PFSK-1 (cell line): ENCODE results near the gene TLR6.

Experiments
- FOXP2 ChIP-seq: optimal IDR thresholded peaks from 2 replicates; pipeline ENCODE3; 2011; ENCODE audit warnings: borderline replicate concordance, control low read depth, inconsistent platforms; ENCODE audit not compliant: insufficient read depth; ENCODE audit errors: extremely low read length, extremely low read depth
- POLR2AphosphoS5 ChIP-seq: IDR thresholded peaks from 2 replicates; pipeline ENCODE4 v1.6.1; 2012; ENCODE audit warnings: low read depth, mild to moderate bottlenecking, control low read depth, low read length, moderate library complexity
- SIN3A ChIP-seq: IDR thresholded peaks from 2 replicates; pipeline ENCODE4 v1.6.1; 2012; ENCODE audit warnings: mild to moderate bottlenecking, low read length, moderate library complexity, borderline replicate concordance; ENCODE audit not compliant: insufficient read depth
- TAF1 ChIP-seq: IDR thresholded peaks from 2 replicates; pipeline ENCODE4 v1.6.1; 2012; ENCODE audit warnings: low read length, control low read depth, borderline replicate concordance; ENCODE audit not compliant: insufficient read depth
- TF ChIP-seq, protein P1 (sequence below), 2 experiments: IDR thresholded peaks; 2 replicates each; pipeline versions ENCODE4 v1.6.1 to v1.8.0; 2011 to 2012; ENCODE audit warnings: low read depth in 2 of 2, low read length in 2 of 2, control low read depth in 1 of 2, inconsistent platforms in 1 of 2, mild to moderate bottlenecking in 1 of 2, moderate library complexity in 1 of 2; ENCODE audit not compliant: insufficient read depth in 1 of 2

DNA sequence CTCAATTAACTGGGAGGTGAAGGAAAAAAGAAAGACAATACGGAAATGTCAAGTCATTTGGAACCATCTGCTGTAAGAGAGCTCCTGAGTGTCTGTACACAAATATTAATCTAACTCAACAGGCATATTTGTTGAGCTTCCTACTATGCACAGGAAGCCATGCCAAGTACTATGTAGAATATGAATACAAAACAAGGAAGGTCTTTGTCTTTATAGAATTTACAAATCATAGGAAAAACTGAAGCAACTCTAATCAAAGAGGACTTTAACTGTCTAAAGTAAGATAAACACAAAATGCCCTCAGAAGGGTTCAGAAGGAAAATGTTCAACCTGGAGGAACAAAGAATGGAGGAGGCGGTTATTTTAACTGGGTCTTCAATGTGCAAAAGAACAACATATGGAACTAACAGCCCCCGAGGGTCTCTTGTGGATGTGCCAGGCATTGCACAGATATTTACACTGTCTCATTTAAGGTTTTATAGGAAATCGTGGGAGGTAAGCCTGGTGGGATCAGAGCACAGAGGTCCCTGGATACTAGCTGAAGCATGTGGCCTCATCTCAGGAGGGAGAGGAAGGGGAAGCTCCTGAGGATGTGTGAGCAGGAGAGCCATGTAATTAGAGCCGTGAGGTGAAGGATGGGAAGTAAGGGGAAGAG is 16.8 kb upstream of the TLR6 start:
- TF ChIP-seq, protein P1, sequence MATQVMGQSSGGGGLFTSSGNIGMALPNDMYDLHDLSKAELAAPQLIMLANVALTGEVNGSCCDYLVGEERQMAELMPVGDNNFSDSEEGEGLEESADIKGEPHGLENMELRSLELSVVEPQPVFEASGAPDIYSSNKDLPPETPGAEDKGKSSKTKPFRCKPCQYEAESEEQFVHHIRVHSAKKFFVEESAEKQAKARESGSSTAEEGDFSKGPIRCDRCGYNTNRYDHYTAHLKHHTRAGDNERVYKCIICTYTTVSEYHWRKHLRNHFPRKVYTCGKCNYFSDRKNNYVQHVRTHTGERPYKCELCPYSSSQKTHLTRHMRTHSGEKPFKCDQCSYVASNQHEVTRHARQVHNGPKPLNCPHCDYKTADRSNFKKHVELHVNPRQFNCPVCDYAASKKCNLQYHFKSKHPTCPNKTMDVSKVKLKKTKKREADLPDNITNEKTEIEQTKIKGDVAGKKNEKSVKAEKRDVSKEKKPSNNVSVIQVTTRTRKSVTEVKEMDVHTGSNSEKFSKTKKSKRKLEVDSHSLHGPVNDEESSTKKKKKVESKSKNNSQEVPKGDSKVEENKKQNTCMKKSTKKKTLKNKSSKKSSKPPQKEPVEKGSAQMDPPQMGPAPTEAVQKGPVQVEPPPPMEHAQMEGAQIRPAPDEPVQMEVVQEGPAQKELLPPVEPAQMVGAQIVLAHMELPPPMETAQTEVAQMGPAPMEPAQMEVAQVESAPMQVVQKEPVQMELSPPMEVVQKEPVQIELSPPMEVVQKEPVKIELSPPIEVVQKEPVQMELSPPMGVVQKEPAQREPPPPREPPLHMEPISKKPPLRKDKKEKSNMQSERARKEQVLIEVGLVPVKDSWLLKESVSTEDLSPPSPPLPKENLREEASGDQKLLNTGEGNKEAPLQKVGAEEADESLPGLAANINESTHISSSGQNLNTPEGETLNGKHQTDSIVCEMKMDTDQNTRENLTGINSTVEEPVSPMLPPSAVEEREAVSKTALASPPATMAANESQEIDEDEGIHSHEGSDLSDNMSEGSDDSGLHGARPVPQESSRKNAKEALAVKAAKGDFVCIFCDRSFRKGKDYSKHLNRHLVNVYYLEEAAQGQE (IDR thresholded peaks at IDR 0.05; ENCODE audit: insufficient read depth in 1 of 2, low read depth in 2 of 2, low read length in 2 of 2), result no peak
- no peak for TF ChIP-seq POLR2AphosphoS5
- TF ChIP-seq TAF1, result no peak
- no peak for TF ChIP-seq SIN3A
- TF ChIP-seq FOXP2, result no peak
